Stimulated activated CD8-positive, alpha-beta memory T cell treated with anti-CD3 and anti-CD28 coated beads, Interleukin-15, amount 100 ng/mL, for 1 hour (primary cell): ENCODE data around the gene ARAP2.
"Not testable (repeated sequence)": the region's sequence is repeated elsewhere in the genome, so short reads cannot be mapped to it uniquely, and the experiment has no call there.

ENCODE experiments used
- DNase-seq: peaks from one replicate; pipeline ENCODE4 v3.0.0-alpha.2; 2020; ENCODE audit warnings: low read depth

ARAP2 gene

GRCh38 chr4:36214735-36215485 is 29.4 kb downstream of the ARAP2 start:
- no peak for DNase-seq

- no peak for DNase-seq
Observed at GRCh38 chr4:36213977-36214376, 30.3 kb downstream of the ARAP2 start.

- no peak for DNase-seq
Observed at GRCh38 chr4:36211084-36211483, 33.2 kb downstream of the ARAP2 start.

DNA sequence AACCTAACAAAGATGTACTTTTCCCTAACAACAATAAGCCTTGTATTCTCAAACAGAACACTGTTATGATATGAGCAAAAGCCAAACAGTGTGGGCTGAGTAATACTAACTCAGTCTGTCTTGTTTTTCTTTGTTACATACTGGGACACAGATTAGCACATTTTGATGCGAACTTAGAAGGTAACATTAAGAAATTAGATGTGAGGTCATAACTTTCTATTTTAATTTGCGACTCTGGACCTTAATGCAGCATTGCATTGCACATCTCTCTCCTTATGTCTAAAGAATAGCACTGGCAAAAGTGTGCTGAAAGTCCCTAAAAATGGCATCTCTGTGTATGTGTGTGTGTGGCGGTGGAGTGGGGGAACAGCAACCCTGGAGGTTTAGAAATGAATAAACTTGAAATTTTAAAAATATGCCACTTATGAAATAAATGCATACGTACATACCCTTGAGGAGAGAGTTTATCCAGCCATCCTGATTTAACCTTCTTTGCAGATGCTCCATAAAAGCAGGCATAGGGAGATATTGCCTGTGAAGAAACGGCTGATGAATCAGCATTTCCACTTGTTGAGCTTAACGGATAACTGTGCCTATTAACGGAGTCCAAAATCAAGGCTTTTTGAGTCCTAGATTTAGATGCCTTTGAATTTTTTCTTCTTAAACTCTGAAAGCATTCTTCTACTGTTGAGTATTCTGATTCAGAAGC is 34.2 kb downstream of the ARAP2 start:
- no peak for DNase-seq

DNA sequence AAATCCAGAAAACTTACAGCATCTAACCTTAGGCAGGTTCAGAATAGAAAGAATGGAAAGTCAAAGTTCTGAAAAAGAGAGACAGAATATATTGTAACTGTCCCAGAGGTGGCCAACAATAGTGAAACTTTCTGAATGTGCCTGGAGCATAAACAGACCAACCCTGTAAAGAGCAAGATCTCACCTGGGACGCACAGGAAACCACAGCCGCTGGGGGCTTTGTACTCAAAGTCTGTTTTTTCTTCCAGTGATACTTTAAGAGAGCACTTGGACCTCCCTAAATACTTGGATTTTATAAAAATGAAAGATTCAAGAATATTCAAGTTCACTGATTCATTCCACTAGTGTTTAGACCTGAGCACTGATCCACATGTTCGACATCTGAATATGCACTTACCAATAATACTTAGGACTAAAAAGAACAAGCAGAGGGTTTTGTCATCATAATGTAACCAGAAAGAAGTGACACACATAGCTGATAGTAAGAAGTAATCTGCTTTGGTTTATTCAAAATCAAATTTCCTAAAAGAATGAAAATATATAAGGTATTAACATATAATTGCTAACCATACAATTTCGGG is 35.3 kb downstream of the ARAP2 start:
- no peak for DNase-seq

GRCh38 chr4:36207831-36208520 is 36.3 kb downstream of the ARAP2 start:
- no peak for DNase-seq

DNA sequence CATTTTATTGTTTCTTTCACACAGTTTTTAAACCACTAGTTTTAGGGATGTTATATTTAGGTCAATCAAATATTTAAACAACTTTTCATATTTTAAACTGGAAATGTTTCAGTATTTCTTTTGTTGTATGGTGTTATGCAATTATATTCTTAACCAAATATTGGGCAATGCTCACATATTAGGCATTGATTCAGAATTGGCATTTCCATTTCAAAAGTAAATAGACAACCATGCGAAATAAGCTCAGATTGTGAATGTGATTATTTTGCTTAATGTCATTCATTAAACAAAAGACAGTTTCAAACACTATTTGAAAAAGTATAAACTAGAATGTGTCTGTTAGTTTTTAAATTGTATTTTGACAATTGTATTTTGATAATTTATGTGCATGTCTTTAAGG is 36.9 kb downstream of the ARAP2 start:
- DNase-seq: no peak

- no peak for DNase-seq
Observed at GRCh38 chr4:36206603-36207311, 37.6 kb downstream of the ARAP2 start.

- DNase-seq: no peak
Observed at GRCh38 chr4:36206012-36206411, 38.3 kb downstream of the ARAP2 start.

- no peak for DNase-seq
Observed at GRCh38 chr4:36198861-36199260, 45.5 kb downstream of the ARAP2 start.

- no peak for DNase-seq
Observed at GRCh38 chr4:36198068-36198808, 46.1 kb downstream of the ARAP2 start.

GRCh38 chr4:36197501-36197900 is 46.8 kb downstream of the ARAP2 start:
- DNase-seq: no peak

GRCh38 chr4:36196145-36196913 is 48.0 kb downstream of the ARAP2 start:
- DNase-seq: no peak

- no peak for DNase-seq
Observed at GRCh38 chr4:36192922-36193321, 51.4 kb downstream of the ARAP2 start.

DNA sequence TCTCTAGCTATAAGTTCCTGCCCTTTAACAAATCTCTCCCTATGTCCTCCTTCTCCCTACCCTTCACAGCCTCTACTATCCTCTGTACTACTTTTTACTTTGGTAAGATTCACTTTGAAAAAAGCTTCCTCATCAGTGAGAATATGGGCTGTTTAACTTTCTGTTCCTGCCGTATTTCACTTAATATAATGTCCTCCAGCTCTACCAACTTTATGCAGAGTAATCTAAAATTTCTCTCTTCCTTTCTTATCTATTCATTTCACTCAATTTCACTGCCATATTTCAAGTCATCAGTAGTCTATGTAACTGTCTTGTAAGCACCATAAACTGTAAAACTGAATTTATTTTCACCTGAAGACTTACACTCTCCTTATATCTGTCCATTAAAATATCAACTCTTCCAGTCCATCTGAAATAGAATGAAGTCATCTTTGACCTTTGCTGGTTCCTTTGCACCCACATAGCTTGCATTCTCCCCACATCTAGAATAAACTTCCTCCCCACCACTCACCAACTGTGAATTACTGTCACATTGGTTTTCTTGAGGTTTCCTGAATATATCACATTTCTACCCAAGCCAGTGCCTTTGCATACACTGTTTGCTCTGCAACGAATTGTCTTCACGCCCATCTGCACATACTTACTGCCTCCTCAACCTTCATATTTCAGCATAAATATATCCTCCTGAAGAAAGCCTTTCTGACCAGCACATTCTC is 54.6 kb downstream of the ARAP2 start:
- no peak for DNase-seq

DNA sequence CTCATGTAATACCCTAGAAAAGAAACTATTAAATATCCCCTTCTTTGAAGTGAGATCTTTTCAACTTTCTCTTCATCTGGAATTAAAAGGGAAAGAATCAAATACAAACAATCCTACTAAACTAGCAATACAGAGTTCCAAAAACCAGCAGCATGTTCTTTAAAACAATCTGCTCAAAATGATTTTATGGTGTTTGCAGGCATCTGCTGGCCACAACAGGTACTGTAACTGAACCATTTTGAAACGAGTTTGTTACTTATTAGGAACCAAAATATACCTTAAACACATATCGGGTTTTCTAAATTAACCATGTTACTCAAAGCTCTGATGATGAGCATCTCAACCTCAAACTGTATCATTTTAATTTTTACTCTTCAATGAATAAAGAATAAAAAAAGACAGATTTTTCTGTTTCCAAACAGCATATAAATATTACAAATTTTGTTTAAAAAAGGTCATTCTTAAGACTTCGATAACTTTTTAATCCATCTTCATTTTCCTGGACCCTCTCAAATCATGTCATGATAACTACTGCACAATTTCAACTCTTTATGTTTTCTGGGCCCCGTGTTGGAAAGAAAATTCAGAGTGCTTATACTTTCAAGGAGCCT is 56.5 kb downstream of the ARAP2 start:
- DNase-seq: no peak

DNA sequence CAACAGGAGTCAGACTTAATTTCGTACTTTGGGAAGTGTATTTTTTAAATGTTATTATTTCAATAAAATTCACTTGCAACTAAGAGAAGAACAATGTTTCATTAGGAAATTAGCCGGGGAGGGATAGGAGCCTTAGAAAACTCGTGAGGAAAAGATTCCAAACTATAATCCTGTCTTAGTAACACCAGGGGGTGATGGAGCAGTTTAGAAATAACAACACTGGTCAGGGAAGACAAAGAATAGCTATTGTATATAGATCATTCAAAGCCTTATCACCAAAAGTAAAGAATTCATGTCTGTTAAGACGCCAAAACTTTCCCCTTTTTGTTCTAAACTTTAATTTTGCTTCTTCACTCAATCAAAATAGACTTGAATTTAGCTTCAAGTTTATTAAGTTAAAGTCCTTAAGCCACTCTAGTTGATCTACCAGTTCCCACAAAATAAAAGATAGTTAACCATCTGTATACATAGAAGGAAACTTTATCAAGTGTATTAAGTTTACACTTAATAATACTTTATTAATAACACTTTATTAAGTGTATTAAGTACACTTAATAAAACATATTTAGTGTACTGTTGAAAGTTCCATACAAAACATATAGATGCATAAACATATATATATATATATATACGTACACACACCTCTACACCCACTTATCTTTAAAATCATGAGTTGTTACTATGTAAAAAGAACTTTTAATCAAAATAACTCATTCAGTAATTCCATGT is 60.5 kb downstream of the ARAP2 start:
- DNase-seq: no peak

GRCh38 chr4:36183232-36183631 is 61.1 kb downstream of the ARAP2 start:
- DNase-seq: no peak

DNA sequence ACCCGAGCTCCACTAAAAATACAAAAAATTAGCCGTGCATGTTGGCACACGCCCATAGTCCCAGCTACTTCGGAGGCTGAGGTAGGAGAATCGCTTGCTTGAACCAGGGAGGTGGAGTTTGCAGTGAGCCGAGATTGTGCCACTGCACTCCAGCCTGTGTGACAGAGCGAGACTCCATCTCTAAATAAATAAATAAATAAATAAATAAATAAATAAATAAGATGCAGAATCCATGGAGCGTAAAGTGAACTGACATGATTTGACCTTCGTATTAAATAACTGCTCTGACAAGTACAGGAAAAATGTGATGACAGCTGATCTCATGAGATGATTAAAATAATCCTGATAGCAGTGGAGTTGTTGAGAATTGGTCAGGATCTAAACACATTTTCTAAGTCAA is 62.0 kb downstream of the ARAP2 start:
- DNase-seq: not testable (repeated sequence)
